WTC11 (cell line): Measurements from ENCODE around the gene PALMD.

Experiments used
- CREM ChIP-seq: sonication (generic); formaldehyde crosslinking; IDR thresholded peaks from 2 replicates; pipeline ENCODE4 v1.8.1; 2022; ENCODE audit warnings: mild to moderate bottlenecking, missing genetic modification reagents, moderate library complexity
- CTCF ChIP-seq: fragments of 200-600 bp; IDR thresholded peaks from 2 replicates; pipeline ENCODE4 v1.8.0; 2022; ENCODE audit warnings: antibody characterized with exemption
- E2F1 ChIP-seq: sonication (generic); formaldehyde crosslinking; IDR thresholded peaks from 2 replicates; pipeline ENCODE4 v1.8.0; 2022; ENCODE audit warnings: mild to moderate bottlenecking, missing genetic modification reagents
- ELF4 ChIP-seq: sonication (generic); formaldehyde crosslinking; IDR thresholded peaks from 2 replicates; pipeline ENCODE4 v1.8.1; 2022; ENCODE audit warnings: low read depth, mild to moderate bottlenecking, moderate library complexity, missing genetic modification reagents
- ESRRA ChIP-seq: sonication (generic); formaldehyde crosslinking; IDR thresholded peaks from 2 replicates; pipeline ENCODE4 v1.8.1; 2022; ENCODE audit warnings: mild to moderate bottlenecking, missing genetic modification reagents, borderline replicate concordance
- IRF1 ChIP-seq: sonication (generic); formaldehyde crosslinking; IDR thresholded peaks from 2 replicates; pipeline ENCODE4 v1.8.0; 2023; ENCODE audit warnings: missing genetic modification reagents
- MLX ChIP-seq: sonication (generic); formaldehyde crosslinking; IDR thresholded peaks from 2 replicates; pipeline ENCODE4 v1.8.1; 2023; ENCODE audit warnings: mild to moderate bottlenecking, missing genetic modification reagents, moderate library complexity
- NFATC4 ChIP-seq: fragments of 250-450 bp; sonication (Bioruptor Pico); IDR thresholded peaks from 2 replicates; pipeline ENCODE4 v1.9.0; 2021; ENCODE audit warnings: mild to moderate bottlenecking
- TEAD1 ChIP-seq: sonication (generic); formaldehyde crosslinking; IDR thresholded peaks from 2 replicates; pipeline ENCODE4 v1.8.0; 2022; ENCODE audit warnings: mild to moderate bottlenecking, missing genetic modification reagents
- TEAD4 ChIP-seq: sonication (generic); formaldehyde crosslinking; IDR thresholded peaks from 2 replicates; pipeline ENCODE4 v1.8.0; 2022; ENCODE audit warnings: mild to moderate bottlenecking, missing genetic modification reagents
- USF2 ChIP-seq: sonication (generic); formaldehyde crosslinking; IDR thresholded peaks from 2 replicates; pipeline ENCODE4 v1.8.1; 2023; ENCODE audit warnings: mild to moderate bottlenecking, missing genetic modification reagents, moderate library complexity
- ZBTB43 ChIP-seq: sonication (generic); formaldehyde crosslinking; IDR thresholded peaks from 2 replicates; pipeline ENCODE4 v1.8.1; 2023; ENCODE audit warnings: mild to moderate bottlenecking, missing genetic modification reagents

- no peak for TF ChIP-seq ESRRA (CRISPR knock-in tag)
- TF ChIP-seq TEAD1 (CRISPR knock-in tag), result no peak
- TF ChIP-seq CTCF, result no peak
- no peak for TF ChIP-seq ZBTB43
- no peak for TF ChIP-seq IRF1 (CRISPR knock-in tag)
- no peak for TF ChIP-seq E2F1 (CRISPR knock-in tag)
- no peak for TF ChIP-seq ELF4 (CRISPR knock-in tag)
- no peak for TF ChIP-seq MLX (CRISPR knock-in tag)
- no peak for TF ChIP-seq NFATC4
- TF ChIP-seq TEAD4 (CRISPR knock-in tag), result no peak
- no peak for TF ChIP-seq USF2 (CRISPR knock-in tag)
- no peak for TF ChIP-seq CREM
Observed at GRCh38 chr1:99648107-99648506, 2.2 kb downstream of the PALMD start.
